Urinary bladder (tissue), 4 donors: ENCODE measurements around the gene RPL6. TPM values are rescaled to one million over a fixed set of nuclear protein-coding genes. Genes with fewer than 3 reads are reported as not detected.

Experiments used
- DNase-seq: peaks from one replicate; pipeline ENCODE4 v3.0.0-alpha.2; 2015; ENCODE audit errors: extremely low spot score
- H3K27ac ChIP-seq: one replicate; pipeline ENCODE4 v1.5.1; 2013; ENCODE audit warnings: low read depth, mild to moderate bottlenecking, moderate library complexity
- H3K36me3 ChIP-seq: one replicate; pipeline ENCODE4 v1.6.1; 2013; ENCODE audit warnings: mild to moderate bottlenecking, moderate library complexity; ENCODE audit not compliant: insufficient read depth
- H3K4me1 ChIP-seq: one replicate; pipeline ENCODE4 v1.6.1; 2013; ENCODE audit warnings: mild to moderate bottlenecking, moderate library complexity; ENCODE audit not compliant: insufficient read depth
- H3K4me3 ChIP-seq: one replicate; pipeline ENCODE4 v1.5.1; 2013; ENCODE audit warnings: low read depth, low read length
- WGBS: extraction: QIAGEN DNeasy Blood & Tissue Kit; methylation state at CpG from one replicate; pipeline ENCODE4 v1.1.7; 2013; 5-methylcytosine and 5-hydroxymethylcytosine counted together
- polyA plus RNA-seq: library from polyadenylated mRNA; stranded (reverse); fragments of 200-250 nt; gene quantifications from one replicate; pipeline ENCODE4 v1.2.3, GENCODE V29; 2013
- total RNA-seq: library from RNA; depleted of rRNA; stranded (reverse); fragments of >200 nt; gene quantifications from one replicate; pipeline ENCODE4 v1.2.3, GENCODE V29; 2014
- donor health status: healthy with polysubstance abuse.
- donor health status: healthy.

The RPL6 gene
- total and polyA plus RNA-seq, 2 donors, result 1,317 to 1,643 TPM

DNA sequence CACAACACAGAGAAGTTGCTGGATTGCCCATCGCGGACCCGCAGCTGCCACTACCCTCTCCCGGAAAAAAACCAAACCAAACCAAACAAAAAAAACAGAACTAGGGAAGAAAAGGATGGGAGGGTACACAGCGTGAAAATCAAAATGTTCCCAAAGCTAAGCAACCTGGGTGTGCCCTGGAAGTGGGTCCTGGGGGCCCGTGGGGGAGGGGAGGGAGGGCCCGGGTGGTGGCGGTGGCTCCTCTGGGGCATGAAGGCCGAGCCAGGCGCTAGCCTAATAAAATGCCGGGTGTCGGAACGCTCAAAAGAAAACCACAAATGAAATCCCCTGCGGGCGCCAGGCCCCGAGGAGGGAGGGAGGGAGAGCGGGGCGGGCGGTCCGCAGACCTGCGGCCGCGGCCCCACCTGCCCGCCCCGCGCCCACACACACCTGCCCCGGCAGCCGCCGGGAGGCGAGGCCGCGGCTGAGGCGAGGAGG is 28.0 kb downstream of the RPL6 start:
- peak overlapping the region; percentile 66 for H3K27ac ChIP-seq
- peak overlapping the region; percentile 98 for H3K4me3 ChIP-seq
- H3K4me1 ChIP-seq, result no peaks in the 10 kb centered on the region
- WGBS, result 15% methylated on average over 33 of the region's 33 CpGs
- DNase-seq, result no peak
- H3K36me3 ChIP-seq, result no peaks in the 10 kb centered on the region

DNA sequence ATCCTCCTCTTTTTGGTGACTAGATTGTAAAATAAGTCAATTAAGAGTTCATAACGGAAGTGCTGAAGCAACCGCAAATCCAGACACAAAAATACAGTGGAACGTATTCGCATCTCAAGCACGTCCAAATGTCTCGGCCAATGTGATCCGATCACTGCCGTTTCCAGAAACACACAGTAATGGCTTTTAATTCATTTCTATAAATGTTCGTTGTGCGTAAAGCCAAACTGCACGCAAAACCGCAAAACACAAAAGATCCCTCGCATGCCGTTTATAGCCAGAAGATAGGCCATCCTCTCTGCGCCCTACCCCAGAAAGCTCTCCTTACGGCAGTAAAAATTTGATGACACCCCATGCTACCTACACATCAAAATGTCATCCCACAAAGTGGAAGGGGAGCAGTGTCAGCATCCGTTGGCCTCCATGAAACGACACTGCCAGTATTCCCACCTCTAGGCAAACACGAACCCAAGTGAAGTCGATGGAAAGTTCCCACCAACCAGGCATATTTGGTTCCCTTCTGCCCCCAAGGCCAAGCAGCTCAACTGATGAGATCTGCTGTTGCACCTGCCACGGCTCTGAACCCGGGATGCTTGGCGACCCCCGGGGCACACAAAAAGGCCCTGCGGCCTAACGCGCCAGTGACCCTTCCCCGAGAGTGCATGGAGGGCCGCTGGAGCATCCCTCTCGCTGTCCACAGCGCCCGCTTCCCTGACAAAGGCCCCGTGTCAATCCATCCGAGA is 28.6 kb downstream of the RPL6 start:
- H3K4me1 ChIP-seq, result no peaks in the 10 kb centered on the region
- no peak for DNase-seq
- peak overlapping the region; percentile 98 for H3K4me3 ChIP-seq
- no peak overlapping the region for H3K27ac ChIP-seq
- H3K36me3 ChIP-seq, result no peaks in the 10 kb centered on the region
- 64% methylated on average over 34 of the region's 34 CpGs for WGBS

DNA sequence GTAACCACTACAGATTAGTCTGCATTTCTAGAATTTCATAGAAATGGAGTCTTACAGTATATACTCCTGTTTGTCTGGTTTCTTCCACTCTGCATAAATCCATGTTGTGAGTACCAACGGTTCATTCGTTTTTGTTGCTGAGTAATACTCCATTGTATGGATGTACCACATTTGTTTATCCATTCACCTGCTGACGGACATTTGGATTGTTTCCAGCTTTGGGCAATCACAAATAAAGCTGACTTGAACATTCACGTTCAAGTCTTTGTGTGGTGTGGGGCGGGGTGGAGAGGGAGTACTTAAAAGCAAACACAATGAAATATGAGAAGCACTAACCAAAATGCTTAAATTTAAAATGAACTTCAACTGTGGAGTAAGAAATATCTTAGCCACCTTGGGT is 34.3 kb downstream of the RPL6 start:
- H3K4me3 ChIP-seq, result no peak overlapping the region
- H3K36me3 ChIP-seq, result no peaks in the 10 kb centered on the region
- no peak overlapping the region for H3K27ac ChIP-seq
- no peak for DNase-seq
- H3K4me1 ChIP-seq, result no peaks in the 10 kb centered on the region
- WGBS, result 79% methylated on average over 5 of the region's 5 CpGs

DNA sequence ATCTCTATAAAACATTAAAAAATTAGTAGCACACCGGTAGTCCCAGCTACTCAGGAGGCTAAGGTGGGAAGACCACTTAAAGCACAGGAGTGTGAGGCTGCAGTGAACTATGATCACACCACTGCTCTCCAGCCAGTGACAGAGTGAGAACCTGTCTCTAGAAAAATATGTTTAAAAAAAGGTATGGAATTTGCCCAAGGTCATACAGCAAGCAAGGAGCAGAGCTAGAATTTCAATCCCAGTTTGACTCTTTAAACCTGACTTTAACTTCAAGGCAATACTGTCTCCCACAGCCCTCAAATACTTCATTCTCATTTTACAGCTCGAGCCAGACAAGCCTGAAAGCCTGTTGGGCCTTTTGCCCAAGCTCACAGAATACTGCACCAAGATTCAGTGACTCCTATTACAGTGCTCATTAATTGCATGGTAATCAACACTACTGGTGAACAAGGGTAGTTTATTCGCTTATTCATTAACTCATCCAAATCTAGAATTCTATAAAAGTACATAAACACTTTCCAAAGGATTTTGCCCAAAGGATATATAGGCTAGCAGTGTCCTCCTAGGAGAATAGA is 35.2 kb downstream of the RPL6 start:
- Histone ChIP-seq H3K4me1 (no peaks in the 10 kb centered on the region), H3K27ac (no peak overlapping the region), H3K36me3 (no peaks in the 10 kb centered on the region), H3K4me3 (no peak overlapping the region)
- DNase-seq, result no peak
- 77% methylated on average over 3 of the region's 3 CpGs for WGBS

DNA sequence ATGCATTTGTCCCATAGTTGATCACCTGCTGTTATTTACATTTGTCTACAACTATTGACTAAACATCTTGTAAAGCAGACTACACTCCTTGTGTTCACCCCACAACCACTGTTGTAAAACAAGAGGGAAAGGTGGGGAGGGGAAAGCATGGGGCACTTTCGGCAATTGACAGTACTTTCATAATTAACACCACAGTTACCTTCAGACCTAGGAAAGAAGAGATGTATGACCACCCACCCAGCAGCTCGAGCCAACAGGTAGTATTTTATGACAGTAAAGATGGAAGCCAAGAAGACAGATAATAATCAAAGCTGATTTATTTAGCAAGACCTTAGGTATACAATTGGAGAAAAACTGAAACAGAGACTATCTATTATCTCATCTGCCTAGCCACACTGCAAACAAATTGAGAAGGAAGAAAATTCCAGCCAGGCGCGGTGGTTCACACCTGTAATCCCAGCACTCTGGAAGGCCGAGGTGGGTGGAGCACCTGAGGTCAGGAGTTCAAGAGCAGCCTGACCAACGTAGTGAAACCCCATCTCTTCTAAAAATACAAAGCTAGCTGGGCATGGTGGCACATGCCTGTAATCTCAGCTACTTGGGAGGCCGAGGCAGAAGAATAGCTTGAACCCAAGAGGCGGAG is 38.4 kb downstream of the RPL6 start:
- Histone ChIP-seq H3K4me3 (no peak overlapping the region), H3K4me1 (no peaks in the 10 kb centered on the region), H3K27ac (no peak overlapping the region), H3K36me3 (no peaks in the 10 kb centered on the region)
- DNase-seq, result no peak
- WGBS, result 68% methylated on average over 8 of the region's 8 CpGs

DNA sequence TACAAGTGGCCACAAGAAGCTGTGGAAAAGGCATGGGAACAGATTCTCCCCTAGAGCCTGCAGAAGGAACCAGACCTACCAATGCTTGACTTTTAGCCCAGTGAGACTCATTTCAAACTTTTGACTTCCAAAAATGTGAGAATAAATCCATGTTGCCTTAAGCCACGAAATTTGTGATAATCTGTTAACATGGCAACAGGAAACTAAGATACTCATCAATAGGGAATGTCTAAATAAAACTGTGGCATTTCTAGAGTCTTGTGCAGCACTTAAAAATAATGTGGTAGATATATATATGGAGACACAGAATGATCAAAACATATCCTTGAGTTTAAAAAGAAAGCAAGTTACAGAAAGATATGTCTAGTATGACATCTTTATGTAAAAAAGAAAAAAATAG is 39.2 kb downstream of the RPL6 start:
- no peak overlapping the region for H3K4me3 ChIP-seq
- no peak for DNase-seq
- WGBS, result 14% methylated on average over 1 of the region's 1 CpG
- no peaks in the 10 kb centered on the region for H3K4me1 ChIP-seq
- no peak overlapping the region for H3K27ac ChIP-seq
- H3K36me3 ChIP-seq, result no peaks in the 10 kb centered on the region

DNA sequence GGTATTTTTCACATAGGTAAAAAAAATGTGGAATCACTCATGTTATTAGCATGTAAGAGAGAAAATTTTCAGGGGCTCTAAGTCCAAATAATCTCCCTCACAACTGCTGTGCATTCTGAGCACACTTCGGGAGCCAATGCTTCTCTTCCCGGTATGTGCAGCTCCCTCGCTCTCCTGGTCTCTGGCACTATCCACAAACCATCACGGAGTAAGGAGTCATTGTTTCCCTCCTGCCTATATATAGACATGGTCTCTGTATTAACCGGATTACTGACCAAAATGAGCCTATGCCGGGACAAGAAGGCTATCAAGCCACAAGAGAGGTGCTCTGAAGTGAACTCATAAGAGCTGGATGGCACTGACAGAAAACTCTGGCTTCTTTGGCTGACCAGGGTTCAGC is 40.5 kb downstream of the RPL6 start:
- H3K27ac ChIP-seq, result no peak overlapping the region
- H3K4me1 ChIP-seq, result no peaks in the 10 kb centered on the region
- H3K4me3 ChIP-seq, result no peak overlapping the region
- WGBS, result 56% methylated on average over 6 of the region's 6 CpGs
- no peaks in the 10 kb centered on the region for H3K36me3 ChIP-seq
- no peak for DNase-seq

DNA sequence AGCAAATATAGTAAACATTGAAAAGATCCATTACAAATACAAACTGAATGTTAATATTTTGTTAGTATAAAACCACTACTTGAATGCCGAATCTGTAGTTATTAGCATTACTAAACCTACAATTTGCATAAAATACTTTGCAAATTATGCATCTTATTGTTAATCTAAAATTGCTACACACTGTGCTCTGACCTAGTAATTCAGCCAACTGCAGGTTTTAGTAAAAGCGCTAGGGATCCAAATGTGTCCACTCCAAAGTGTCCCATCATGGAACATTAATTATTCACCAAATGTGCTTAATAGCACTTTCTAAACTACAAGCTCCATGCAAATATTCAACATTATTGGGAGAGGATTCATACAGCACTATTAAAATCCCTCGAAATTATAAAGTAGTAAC is 41.4 kb downstream of the RPL6 start:
- no peak for DNase-seq
- Histone ChIP-seq H3K36me3 (no peaks in the 10 kb centered on the region), H3K4me1 (no peaks in the 10 kb centered on the region), H3K27ac (no peak overlapping the region), H3K4me3 (no peak overlapping the region)
- 84% methylated on average over 3 of the region's 3 CpGs for WGBS

DNA sequence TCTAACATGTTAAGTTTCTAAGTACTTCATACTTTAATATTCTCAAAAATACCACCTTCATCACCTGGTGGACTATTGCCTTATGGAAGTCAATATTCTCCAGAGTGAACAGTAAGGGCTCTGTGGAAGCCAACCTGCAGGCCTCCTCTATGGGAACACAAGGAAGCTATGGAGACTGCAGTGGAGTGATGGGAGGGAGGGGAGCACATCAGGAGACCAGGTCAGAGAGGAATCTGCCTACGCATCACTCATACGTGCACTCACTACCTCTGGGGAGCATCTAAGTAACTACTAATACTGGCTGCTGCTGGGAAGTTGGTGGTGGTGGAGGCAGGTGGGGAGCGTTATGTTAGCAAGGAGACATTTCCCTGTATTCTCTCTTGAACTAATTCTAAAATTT is 47.1 kb downstream of the RPL6 start:
- no peak for DNase-seq
- Histone ChIP-seq H3K4me3 (no peak overlapping the region), H3K36me3 (no peaks in the 10 kb centered on the region), H3K4me1 (no peaks in the 10 kb centered on the region), H3K27ac (no peak overlapping the region)
- WGBS, result 94% methylated on average over 3 of the region's 3 CpGs

DNA sequence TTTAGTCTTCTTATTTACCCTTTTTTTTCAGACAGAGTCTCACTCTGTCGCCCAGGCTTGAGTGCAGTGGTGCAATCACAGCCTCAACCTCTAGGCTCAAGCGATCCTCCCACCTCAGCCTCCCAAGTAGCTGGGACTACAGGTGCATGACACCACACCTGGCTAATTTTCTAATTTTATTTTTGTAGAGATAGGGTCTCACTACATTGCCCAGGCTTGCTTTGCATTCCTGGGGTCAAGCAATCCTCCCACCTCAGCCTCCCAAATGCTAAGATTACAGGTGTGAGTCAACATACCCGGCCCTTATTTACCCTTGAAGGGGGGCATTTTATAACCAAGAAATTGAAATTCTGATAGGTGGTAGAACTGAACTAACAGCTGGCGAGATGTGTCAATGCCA is 48.1 kb downstream of the RPL6 start:
- H3K27ac ChIP-seq, result no peak overlapping the region
- H3K4me3 ChIP-seq, result no peak overlapping the region
- no peaks in the 10 kb centered on the region for H3K4me1 ChIP-seq
- no peak for DNase-seq
- H3K36me3 ChIP-seq, result no peaks in the 10 kb centered on the region
- WGBS, result 90% methylated on average over 4 of the region's 4 CpGs

DNA sequence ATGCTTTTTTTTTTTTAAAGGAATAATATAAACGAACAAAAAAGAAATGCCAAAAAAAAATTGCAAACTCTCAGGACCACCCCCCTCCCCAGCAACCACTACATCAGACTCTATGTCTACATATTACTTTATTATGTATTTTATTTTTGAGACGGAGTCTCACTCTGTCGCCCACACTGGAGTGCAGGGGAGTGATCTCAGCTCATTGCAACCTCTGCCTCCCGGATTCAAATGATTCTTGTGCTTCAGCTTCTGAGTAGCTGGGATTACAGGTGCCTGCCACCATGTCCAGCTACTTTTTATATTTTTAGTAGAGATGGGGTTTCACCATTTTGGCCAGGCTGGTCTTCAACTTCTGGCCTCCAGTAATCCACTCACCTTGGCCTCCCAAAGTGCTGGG is 50.1 kb downstream of the RPL6 start:
- Histone ChIP-seq H3K4me3 (no peak overlapping the region), H3K36me3 (no peaks in the 10 kb centered on the region), H3K4me1 (no peaks in the 10 kb centered on the region), H3K27ac (no peak overlapping the region)
- no peak for DNase-seq
- 91% methylated on average over 4 of the region's 4 CpGs for WGBS

DNA sequence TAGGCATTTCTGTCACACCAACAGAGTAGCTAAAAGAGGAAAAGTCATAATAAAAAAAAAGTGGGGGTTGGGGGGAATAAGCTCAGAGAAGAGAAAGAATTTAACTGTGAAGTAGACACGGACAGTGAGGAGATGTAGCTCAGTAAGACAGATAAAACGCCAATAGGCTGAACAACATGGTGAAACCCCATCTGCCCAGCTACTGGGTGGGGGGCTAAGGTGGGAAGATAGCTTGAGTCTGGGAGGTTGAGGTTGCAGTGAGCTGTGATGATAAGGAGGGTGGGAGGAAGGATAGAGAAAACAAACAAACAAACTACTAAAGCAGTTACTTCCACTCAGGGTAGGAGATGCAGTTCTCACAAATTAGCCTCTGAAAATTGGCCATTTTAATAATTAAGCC is 52.2 kb downstream of the RPL6 start:
- Histone ChIP-seq H3K27ac (no peak overlapping the region), H3K4me3 (no peak overlapping the region), H3K4me1 (no peaks in the 10 kb centered on the region), H3K36me3 (no peaks in the 10 kb centered on the region)
- no peak for DNase-seq
- 60% methylated on average over 2 of the region's 2 CpGs for WGBS
